ENCODE measurements around the gene ANKRD55.

- TF ChIP-seq POLR2A (IDR thresholded peaks at IDR 0.05) (no peak), CTCF (IDR thresholded peaks at IDR 0.05) (no peak), EP300 (IDR thresholded peaks at IDR 0.05) (no peak)
Measured at GRCh38 chr5:56178823-56179222, 54.3 kb downstream of the ANKRD55 start.

All from tibial nerve (tissue), 4 donors.